HepG2 (cell line): ENCODE data around the gene JKAMP. TPM values are rescaled to one million over a fixed set of nuclear protein-coding genes. Genes with fewer than 3 reads are reported as not detected.

ENCODE experiments used
- ATAC-seq: fragments of 200-7000 bp; cut with Tn5 transposase; 3 replicates; pipeline ENCODE4 v1.9.1; 2020; ENCODE audit warnings: mild to moderate bottlenecking, moderate library complexity
- BruUV-seq: library from RNA; stranded (reverse); fragments of 400-500 nt; replicated peaks from 2 replicates; lab custom pipeline; 2021; lab: Mats Ljungman, UMichigan
- CTCF ChIA-PET: fragments of 300-600 bp; formaldehyde crosslinking; extraction: SDS; loops from one replicate; lab custom pipeline; 2021; ENCODE audit warnings: low total read pairs, inconsistent platforms, low intra/inter-chr PET ratio; lab: Yijun Ruan, JAX
- POLR2A ChIA-PET: fragments of 350-600 bp; sonication (Branson Sonifier 250); formaldehyde crosslinking; loops from one replicate; lab custom pipeline; 2020; ENCODE audit warnings: antibody characterized with exemption, inconsistent platforms; lab: Yijun Ruan, JAX
- DNase-seq: peaks from one replicate; pipeline ENCODE4 v3.0.0-alpha.2; 2015; ENCODE audit warnings: low spot score
- FAIRE-seq: peaks from 3 replicates; lab custom pipeline; 2011; peaks lifted over from hg19 to GRCh38; lab: Jason Lieb, UNC
- H2AFZ ChIP-seq: one replicate; pipeline ENCODE4 v1.6.1; 2011; ENCODE audit warnings: low read length, inconsistent platforms
- H3K27ac ChIP-seq: fragments of 300-600 bp; 3 replicates; pipeline ENCODE4 v1.8.0; 2011; ENCODE audit warnings: mixed run types, mild to moderate bottlenecking, mixed read lengths, low read length, inconsistent platforms; ENCODE audit not compliant: insufficient read depth; ENCODE audit errors: extremely low read length
- H3K27me3 ChIP-seq, 2 experiments: fragments of 200-600 bp in 1 of 2; 2 replicates in 1 of 2; 3 replicates in 1 of 2; pipeline versions ENCODE4 v1.6.0 to v1.8.0; 2011; ENCODE audit warnings: low read length in 2 of 2, mild to moderate bottlenecking in 2 of 2, moderate library complexity in 2 of 2, inconsistent platforms in 1 of 2; ENCODE audit not compliant: insufficient read depth in 2 of 2, control insufficient read depth in 1 of 2
- H3K36me3 ChIP-seq, 2 experiments: fragments of 200-600 bp in 1 of 2; replicated peaks in 1 of 2; 2 replicates in 1 of 2; 3 replicates in 1 of 2; pipeline versions ENCODE4 v1.5.1 to v1.8.0; 2011; ENCODE audit warnings: low read length in 2 of 2, inconsistent platforms in 1 of 2; ENCODE audit not compliant: insufficient read depth in 2 of 2, control insufficient read depth in 1 of 2
- H3K4me1 ChIP-seq: 2 replicates; pipeline ENCODE4 v1.5.1; 2012; ENCODE audit warnings: low read length, inconsistent platforms; ENCODE audit not compliant: insufficient read depth
- H3K4me2 ChIP-seq: 2 replicates; pipeline ENCODE4 v1.6.0; 2011; ENCODE audit warnings: low read depth, low read length, inconsistent platforms
- H3K4me3 ChIP-seq, 3 experiments: fragments of 200-600 bp in 1 of 3; sonication (generic), shearing (Covaris generic) in 1 of 3; replicated peaks in 1 of 3; 2 replicates each; pipeline ENCODE4 v1.5.1; 2011 to 2016; ENCODE audit warnings: low read length in 3 of 3, inconsistent platforms in 2 of 3, low read depth in 2 of 3, mild to moderate bottlenecking in 2 of 3, control low read depth in 1 of 3, mixed read lengths in 1 of 3; ENCODE audit not compliant: insufficient read depth in 1 of 3
- H3K79me2 ChIP-seq: one replicate; pipeline ENCODE4 v1.6.1; 2011; ENCODE audit warnings: low read length, inconsistent platforms; ENCODE audit not compliant: insufficient read depth
- H3K9ac ChIP-seq: 2 replicates; pipeline ENCODE4 v1.6.0; 2011; ENCODE audit warnings: mild to moderate bottlenecking, low read depth, low read length, inconsistent platforms; ENCODE audit not compliant: insufficient read depth
- H3K9me3 ChIP-seq: 2 replicates; pipeline ENCODE4 v1.5.1; 2012; ENCODE audit warnings: mild to moderate bottlenecking, low read length
- H4K20me1 ChIP-seq: 2 replicates; pipeline ENCODE4 v1.6.0; 2011; ENCODE audit warnings: inconsistent platforms, mild to moderate bottlenecking, low read length, moderate library complexity; ENCODE audit not compliant: insufficient read depth
- ARNT2 ChIP-seq: sonication (generic); formaldehyde crosslinking; IDR thresholded peaks from 2 replicates; pipeline ENCODE4 v1.8.0; 2022; ENCODE audit warnings: mild to moderate bottlenecking, low read depth, missing genetic modification reagents, moderate library complexity
- HOXA9 ChIP-seq: sonication (generic); formaldehyde crosslinking; IDR thresholded peaks from 2 replicates; pipeline ENCODE4 v1.8.1; 2022; ENCODE audit warnings: missing genetic modification reagents, mild to moderate bottlenecking, moderate library complexity, borderline replicate concordance
- MTA3 ChIP-seq: sonication (generic); formaldehyde crosslinking; IDR thresholded peaks from 2 replicates; pipeline ENCODE4 v1.4.0; 2020; ENCODE audit warnings: missing genetic modification reagents
- MXI1 ChIP-seq: IDR thresholded peaks from 3 replicates; pipeline ENCODE4 v1.6.1; 2012; ENCODE audit warnings: low read depth, low read length, inconsistent platforms, borderline replicate concordance
- NFIC ChIP-seq: IDR thresholded peaks from 2 replicates; pipeline ENCODE4 v1.6.1; 2012; ENCODE audit warnings: mild to moderate bottlenecking, low read length, inconsistent platforms
- SAP130 ChIP-seq: IDR thresholded peaks from 2 replicates; pipeline ENCODE4 v1.6.1; 2016; ENCODE audit warnings: low read depth
- SP4 ChIP-seq: sonication (generic); formaldehyde crosslinking; IDR thresholded peaks from 2 replicates; pipeline ENCODE4 v1.8.1; 2023; ENCODE audit warnings: mild to moderate bottlenecking, missing genetic modification reagents
- SRF ChIP-seq: IDR thresholded peaks from 2 replicates; pipeline ENCODE4 v1.6.1; 2011; ENCODE audit warnings: mild to moderate bottlenecking, low read depth, low read length, moderate library complexity
- TBP ChIP-seq: sonication (generic); formaldehyde crosslinking; IDR thresholded peaks from 2 replicates; pipeline ENCODE4 v1.5.0; 2020; ENCODE audit warnings: missing genetic modification reagents
- ZFAT ChIP-seq: sonication (generic); formaldehyde crosslinking; conservative IDR thresholded peaks from 2 replicates; pipeline ENCODE4 v1.8.1; 2023; ENCODE audit warnings: missing genetic modification reagents, inconsistent platforms
- ZNF230 ChIP-seq: sonication (generic); formaldehyde crosslinking; IDR thresholded peaks from 2 replicates; pipeline ENCODE4 v1.4.0; 2020; ENCODE audit warnings: mild to moderate bottlenecking, missing genetic modification reagents
- ZNF383 ChIP-seq: sonication (generic); formaldehyde crosslinking; IDR thresholded peaks from 2 replicates; pipeline ENCODE4 v1.4.0; 2020; ENCODE audit warnings: missing genetic modification reagents, mild to moderate bottlenecking, borderline replicate concordance
- ZNF570 ChIP-seq: sonication (generic); formaldehyde crosslinking; IDR thresholded peaks from 2 replicates; pipeline ENCODE4 v1.4.0; 2020; ENCODE audit warnings: mild to moderate bottlenecking, missing genetic modification reagents, borderline replicate concordance
- ZNF572 ChIP-seq: sonication (generic); formaldehyde crosslinking; IDR thresholded peaks from 2 replicates; pipeline ENCODE4 v1.5.1; 2020; ENCODE audit warnings: mild to moderate bottlenecking, missing genetic modification reagents
- ZNF629 ChIP-seq: sonication (generic); formaldehyde crosslinking; conservative IDR thresholded peaks from 2 replicates; pipeline ENCODE4 v1.5.0; 2020; ENCODE audit warnings: missing genetic modification reagents
- ZNF746 ChIP-seq: sonication (generic); formaldehyde crosslinking; IDR thresholded peaks from 2 replicates; pipeline ENCODE4 v1.8.0; 2022; ENCODE audit warnings: mild to moderate bottlenecking, missing genetic modification reagents
- ZNF761 ChIP-seq: sonication (generic); formaldehyde crosslinking; conservative IDR thresholded peaks from 2 replicates; pipeline ENCODE4 v1.4.0; 2020; ENCODE audit warnings: mild to moderate bottlenecking, missing genetic modification reagents
- ZNF781 ChIP-seq: sonication (generic); formaldehyde crosslinking; IDR thresholded peaks from 2 replicates; pipeline ENCODE4 v1.5.1; 2020; ENCODE audit warnings: borderline replicate concordance, mild to moderate bottlenecking, missing genetic modification reagents; ENCODE audit errors: not compliant biosample characterization
- WGBS: methylation state at CpG from one replicate; pipeline ENCODE4 v1.1.6; 2017; ENCODE audit warnings: low lambda C conversion rate; 5-methylcytosine and 5-hydroxymethylcytosine counted together
- in situ Hi-C: cut with HindIII; loops from 2 replicates; pipeline ENCODE4 v1.10.0; 2017; ENCODE audit warnings: low pct_unique_long_range_greater_than_20kb; ENCODE audit not compliant: extremely low pct_ligation_motif_present
- intact Hi-C: fragments of 100-400 bp; cut with micrococcal nuclease; formaldehyde crosslinking; loops from one replicate; pipeline ENCODE4 v1.10.0; 2022; ENCODE audit not compliant: unreplicated experiment
- polyA plus RNA-seq, 8 experiments: library from polyadenylated mRNA; depleted of rRNA in 3 of 8; stranded (reverse) in 7 of 8; unstranded in 1 of 8; fragments of >200 nt; fragmentation: Illumina TruSeq in 4 of 8; extraction: Trizol in 4 of 8; gene quantifications; 2 replicates each; pipeline versions ENCODE4 v1.2.1 to v1.2.3, GENCODE V29; 2011 to 2016; ENCODE audit warnings: low read depth in 4 of 8, missing spikeins in 1 of 8, mixed read lengths in 1 of 8; ENCODE audit not compliant: insufficient read depth in 1 of 8
- total RNA-seq, 5 experiments: library from RNA; depleted of rRNA; stranded (reverse); fragments of >200 nt; fragmentation: Illumina TruSeq; extraction: Trizol; gene quantifications; 2 replicates each; pipeline ENCODE4 v1.2.3, GENCODE V29; 2016; ENCODE audit warnings: low read depth in 1 of 5
- TF ChIP-seq, protein P1 (sequence below): sonication (generic); formaldehyde crosslinking; IDR thresholded peaks from 2 replicates; pipeline ENCODE4 v1.8.0; 2022; ENCODE audit warnings: missing genetic modification reagents, mild to moderate bottlenecking, borderline replicate concordance

The JKAMP gene
- total and polyA plus RNA-seq, 2 of the 13 experiments (the other 11 are each of a cell fraction or from before 2014, with no cell fraction given), result 56.4 to 135 TPM

DNA sequence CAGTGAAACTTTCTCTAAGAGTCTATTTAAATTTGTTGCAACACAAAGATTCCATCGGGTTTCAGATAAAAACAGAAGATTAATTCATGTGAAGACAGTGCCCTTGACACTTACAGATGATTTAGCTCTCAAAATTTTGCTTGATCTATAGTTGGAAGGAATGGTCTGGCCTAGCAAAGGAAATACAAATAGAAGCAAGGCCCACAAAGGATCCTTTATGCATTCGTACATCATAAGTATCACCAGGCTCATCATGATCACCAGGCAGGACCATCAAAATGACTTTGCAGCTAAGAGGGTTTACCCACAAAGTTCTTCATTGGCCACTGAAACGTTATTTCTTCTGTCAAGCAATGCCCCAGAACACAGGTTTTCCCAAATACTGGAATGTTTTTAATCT is 24.8 kb downstream of the JKAMP start:
- no peak for FAIRE-seq

More for the DNA sequence above, 24.8 kb downstream of the JKAMP start:
- CTCF ChIA-PET, result no interaction called here
- POLR2A ChIA-PET, result no interaction called here
- H3K4me1 ChIP-seq, result peaks cover 30% of the 10 kb centered on the region
- H3K79me2 ChIP-seq, result no peaks in the 10 kb centered on the region
- ATAC-seq (no peak), DNase-seq (no peak)
- H3K9ac ChIP-seq, result no peak overlapping the region
- no peaks in the 10 kb centered on the region for H3K27me3 ChIP-seq
- WGBS, result 2% methylated on average over 3 of the region's 3 CpGs
- H3K4me3 ChIP-seq, result no peak overlapping the region
- H3K9me3 ChIP-seq, result no peaks in the 10 kb centered on the region
- no TSS peak for BruUV-seq
- H3K27ac ChIP-seq, result no peak overlapping the region
- H4K20me1 ChIP-seq, result no peaks in the 10 kb centered on the region
- intact Hi-C loops, result loop anchor here (10.0 kb wide), 1 partner anchor 386 kb away; no protein-coding TSS in a partner anchor
- H3K36me3 ChIP-seq, result no peaks in the 10 kb centered on the region
- in situ Hi-C loops, result loop anchor here (10.0 to 25.0 kb wide), 2 partner anchors 76 to 678 kb away; no protein-coding TSS in a partner anchor
- no peak overlapping the region for H2AFZ ChIP-seq
- TF ChIP-seq ZNF629 (CRISPR knock-in tag), result no peak
- TF ChIP-seq MTA3 (CRISPR knock-in tag), result no peak
- no peak for TF ChIP-seq ZFAT (CRISPR knock-in tag)
- TF ChIP-seq ZNF761 (CRISPR knock-in tag), result no peak
- TF ChIP-seq ZNF570 (CRISPR knock-in tag), result no peak
- TF ChIP-seq ZNF230 (CRISPR knock-in tag), result no peak
- no peak for TF ChIP-seq SP4
- no peak for TF ChIP-seq ZNF572 (CRISPR knock-in tag)
- no peak for TF ChIP-seq NFIC
- TF ChIP-seq ZNF781 (CRISPR knock-in tag), result no peak
- no peak for TF ChIP-seq HOXA9
- TF ChIP-seq ARNT2 (CRISPR knock-in tag), result no peak
- TF ChIP-seq, protein P1, sequence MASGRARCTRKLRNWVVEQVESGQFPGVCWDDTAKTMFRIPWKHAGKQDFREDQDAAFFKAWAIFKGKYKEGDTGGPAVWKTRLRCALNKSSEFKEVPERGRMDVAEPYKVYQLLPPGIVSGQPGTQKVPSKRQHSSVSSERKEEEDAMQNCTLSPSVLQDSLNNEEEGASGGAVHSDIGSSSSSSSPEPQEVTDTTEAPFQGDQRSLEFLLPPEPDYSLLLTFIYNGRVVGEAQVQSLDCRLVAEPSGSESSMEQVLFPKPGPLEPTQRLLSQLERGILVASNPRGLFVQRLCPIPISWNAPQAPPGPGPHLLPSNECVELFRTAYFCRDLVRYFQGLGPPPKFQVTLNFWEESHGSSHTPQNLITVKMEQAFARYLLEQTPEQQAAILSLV, result no peak
- no peak for TF ChIP-seq ZNF383 (CRISPR knock-in tag)
- TF ChIP-seq SRF, result no peak
- no peak for TF ChIP-seq SAP130 (CRISPR knock-in tag)
- no peak for TF ChIP-seq MXI1
- TF ChIP-seq TBP (CRISPR knock-in tag), result no peak
- TF ChIP-seq ZNF746 (CRISPR knock-in tag), result no peak
- TF ChIP-seq, all 625 proteins: peak for 0
- H3K4me2 ChIP-seq, result no peak overlapping the region
